OCI-LY1 (cell line): ENCODE results near the gene ELMO3.

Experiments used
- H2AFZ ChIP-seq: fragments of 200-600 bp; sonication (generic), shearing (Covaris generic); 2 replicates; pipeline ENCODE4 v1.6.0; 2014; ENCODE audit warnings: antibody characterized with exemption, mild to moderate bottlenecking, low read length
- H3F3A ChIP-seq: fragments of 200-600 bp; sonication (generic), shearing (Covaris generic); 2 replicates; pipeline ENCODE4 v1.6.0; 2014; ENCODE audit warnings: mild to moderate bottlenecking, antibody characterized with exemption, low read length, moderate library complexity; ENCODE audit not compliant: insufficient read depth
- H3K27ac ChIP-seq: fragments of 200-600 bp; sonication (generic); 2 replicates; pipeline ENCODE4 v1.5.1; 2014; ENCODE audit warnings: low read length, mixed run types, mild to moderate bottlenecking, low read depth; ENCODE audit not compliant: poor library complexity, severe bottlenecking
- H3K27me3 ChIP-seq: fragments of 200-600 bp; sonication (generic); 2 replicates; pipeline ENCODE4 v1.6.0; 2014; ENCODE audit warnings: antibody characterized with exemption, mild to moderate bottlenecking, low read length, moderate library complexity; ENCODE audit not compliant: insufficient read depth
- H3K36me3 ChIP-seq: fragments of 200-600 bp; sonication (generic); 2 replicates; pipeline ENCODE4 v1.6.1; 2014; ENCODE audit warnings: mild to moderate bottlenecking, antibody characterized with exemption, low read length, moderate library complexity, mixed read lengths; ENCODE audit not compliant: insufficient read depth
- H3K4me1 ChIP-seq: fragments of 200-600 bp; sonication (generic); 2 replicates; pipeline ENCODE4 v1.5.1; 2014; ENCODE audit warnings: mild to moderate bottlenecking, low read length, moderate library complexity; ENCODE audit not compliant: insufficient read depth, severe bottlenecking
- H3K4me2 ChIP-seq: fragments of 200-600 bp; sonication (generic), shearing (Covaris generic); 2 replicates; pipeline ENCODE4 v1.6.1; 2014; ENCODE audit warnings: low read length
- H3K4me3 ChIP-seq: fragments of 200-600 bp; sonication (generic); 2 replicates; pipeline ENCODE4 v1.5.1; 2014; ENCODE audit warnings: low read length, low read depth, mild to moderate bottlenecking, mixed read lengths; ENCODE audit not compliant: poor library complexity, severe bottlenecking
- H3K79me2 ChIP-seq: fragments of 200-600 bp; shearing (Covaris generic); 2 replicates; pipeline ENCODE4 v1.6.1; 2016; ENCODE audit warnings: mixed run types, low read length, mixed read lengths; ENCODE audit not compliant: insufficient read depth
- H3K9ac ChIP-seq: fragments of 200-600 bp; sonication (generic), shearing (Covaris generic); 2 replicates; pipeline ENCODE4 v1.6.1; 2014; ENCODE audit warnings: mild to moderate bottlenecking, low read length, mixed read lengths
- H3K9me2 ChIP-seq: fragments of 200-600 bp; sonication (generic), shearing (Covaris generic); 2 replicates; pipeline ENCODE4 v1.6.1; 2014; ENCODE audit warnings: low read depth, mild to moderate bottlenecking, low read length, mixed read lengths
- H3K9me3 ChIP-seq: fragments of 200-600 bp; shearing (Covaris generic); 2 replicates; pipeline ENCODE4 v1.6.1; 2014; ENCODE audit warnings: low read length, mixed read lengths
- H4K20me1 ChIP-seq: fragments of 200-600 bp; sonication (generic), shearing (Covaris generic); 2 replicates; pipeline ENCODE4 v1.6.0; 2016; ENCODE audit warnings: mild to moderate bottlenecking, low read length; ENCODE audit not compliant: insufficient read depth
- EZH2 ChIP-seq: fragments of 200-600 bp; sonication (generic), shearing (Covaris generic); IDR thresholded peaks from 2 replicates; pipeline ENCODE4 v1.8.0; 2017; ENCODE audit warnings: borderline replicate concordance, mixed run types, mild to moderate bottlenecking, antibody characterized with exemption, low read length, moderate library complexity, mixed read lengths
- TF ChIP-seq, protein P1 (sequence below): fragments of 200-600 bp; sonication (generic), shearing (Covaris generic); IDR thresholded peaks from 2 replicates; pipeline ENCODE4 v1.5.1; 2017; ENCODE audit warnings: mild to moderate bottlenecking, antibody characterized with exemption, low read length, moderate library complexity, mixed read lengths

ELMO3 gene

GRCh38 chr16:67228034-67228785 lies 29.3 kb downstream of the ELMO3 start:
- H3F3A ChIP-seq, result no peaks in the 10 kb centered on the region
- no peak overlapping the region for H3K27ac ChIP-seq
- H3K4me3 ChIP-seq, result peak overlapping the region; percentile 88
- H3K36me3 ChIP-seq, result peaks cover 38% of the 10 kb centered on the region
- no peak overlapping the region for H2AFZ ChIP-seq
- peaks cover 17% of the 10 kb centered on the region for H3K4me1 ChIP-seq
- H3K9me3 ChIP-seq, result no peaks in the 10 kb centered on the region
- H3K27me3 ChIP-seq, result no peaks in the 10 kb centered on the region
- H3K79me2 ChIP-seq, result peaks cover 9% of the 10 kb centered on the region
- H3K4me2 ChIP-seq, result peak overlapping the region; percentile 88
- TF ChIP-seq, protein P1, sequence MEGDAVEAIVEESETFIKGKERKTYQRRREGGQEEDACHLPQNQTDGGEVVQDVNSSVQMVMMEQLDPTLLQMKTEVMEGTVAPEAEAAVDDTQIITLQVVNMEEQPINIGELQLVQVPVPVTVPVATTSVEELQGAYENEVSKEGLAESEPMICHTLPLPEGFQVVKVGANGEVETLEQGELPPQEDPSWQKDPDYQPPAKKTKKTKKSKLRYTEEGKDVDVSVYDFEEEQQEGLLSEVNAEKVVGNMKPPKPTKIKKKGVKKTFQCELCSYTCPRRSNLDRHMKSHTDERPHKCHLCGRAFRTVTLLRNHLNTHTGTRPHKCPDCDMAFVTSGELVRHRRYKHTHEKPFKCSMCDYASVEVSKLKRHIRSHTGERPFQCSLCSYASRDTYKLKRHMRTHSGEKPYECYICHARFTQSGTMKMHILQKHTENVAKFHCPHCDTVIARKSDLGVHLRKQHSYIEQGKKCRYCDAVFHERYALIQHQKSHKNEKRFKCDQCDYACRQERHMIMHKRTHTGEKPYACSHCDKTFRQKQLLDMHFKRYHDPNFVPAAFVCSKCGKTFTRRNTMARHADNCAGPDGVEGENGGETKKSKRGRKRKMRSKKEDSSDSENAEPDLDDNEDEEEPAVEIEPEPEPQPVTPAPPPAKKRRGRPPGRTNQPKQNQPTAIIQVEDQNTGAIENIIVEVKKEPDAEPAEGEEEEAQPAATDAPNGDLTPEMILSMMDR, result no peak
- H3K9ac ChIP-seq, result peak overlapping the region; percentile 82; the same call in 1 of the 2 replicates
- no peaks in the 10 kb centered on the region for H3K9me2 ChIP-seq
- no peaks in the 10 kb centered on the region for H4K20me1 ChIP-seq

- no peaks in the 10 kb centered on the region for H3K9me2 ChIP-seq
- H3K4me1 ChIP-seq, result peaks cover 17% of the 10 kb centered on the region
- H3K4me2 ChIP-seq, result no peak overlapping the region
- TF ChIP-seq, protein P1, result no peak
- TF ChIP-seq EZH2, result no peak
- H3K27ac ChIP-seq, result no peak overlapping the region
- H4K20me1 ChIP-seq, result no peaks in the 10 kb centered on the region
- H3K9ac ChIP-seq, result no peak overlapping the region
- peaks cover 38% of the 10 kb centered on the region for H3K36me3 ChIP-seq
- H3K4me3 ChIP-seq, result no peak overlapping the region
- no peaks in the 10 kb centered on the region for H3K27me3 ChIP-seq
- no peaks in the 10 kb centered on the region for H3K9me3 ChIP-seq
- H3F3A ChIP-seq, result no peaks in the 10 kb centered on the region
- H3K79me2 ChIP-seq, result peaks cover 9% of the 10 kb centered on the region
- H2AFZ ChIP-seq, result no peak overlapping the region
Observed at GRCh38 chr16:67228905-67229304, 30.0 kb downstream of the ELMO3 start.

DNA sequence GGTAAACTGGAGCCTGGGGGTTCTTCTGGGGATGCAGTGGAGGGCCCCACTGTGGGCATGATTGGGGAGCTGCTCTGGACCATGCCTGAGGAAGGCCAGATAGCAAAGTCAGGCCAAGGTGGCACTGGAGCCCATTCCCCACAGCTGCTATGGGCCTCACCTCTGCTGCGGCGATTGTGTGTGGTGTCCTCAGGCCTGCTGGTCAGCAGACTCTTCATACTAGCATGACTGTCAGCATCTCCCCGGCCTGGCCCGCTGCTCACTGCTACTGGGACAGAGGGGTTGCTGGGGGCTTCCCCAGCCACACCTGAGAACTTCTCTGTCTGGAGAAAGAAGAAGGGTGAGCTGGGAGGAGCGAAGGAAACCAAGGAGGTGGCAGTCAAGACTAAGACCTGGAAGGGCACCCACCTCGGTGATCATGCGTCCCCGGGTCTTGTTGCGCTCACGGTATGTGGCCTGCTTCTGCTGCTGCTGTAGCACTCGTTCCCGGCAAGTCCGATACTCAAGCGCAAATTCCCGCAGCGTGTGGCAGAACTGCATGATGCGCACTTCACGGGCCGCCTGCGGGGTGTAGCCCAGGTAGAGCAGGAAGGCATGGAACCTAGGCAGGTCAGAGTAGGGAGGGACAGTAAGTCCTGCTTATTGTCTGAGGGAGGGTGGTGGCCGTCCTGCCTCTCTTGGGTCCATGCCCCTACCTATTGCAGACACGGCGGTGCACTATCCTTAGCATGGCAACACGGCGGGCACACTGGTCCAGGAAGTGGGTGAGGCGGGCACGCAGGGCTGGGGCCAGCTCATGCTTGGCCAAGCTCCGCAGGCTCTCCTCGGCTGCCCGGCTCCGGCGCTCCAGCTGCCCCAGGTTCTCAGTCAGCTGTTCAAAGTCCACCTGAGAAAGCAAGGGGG lies 31.2 kb downstream of the ELMO3 start:
- no peak overlapping the region for H3K27ac ChIP-seq
- H3K9me2 ChIP-seq, result no peaks in the 10 kb centered on the region
- H3K27me3 ChIP-seq, result no peaks in the 10 kb centered on the region
- H3K9me3 ChIP-seq, result no peaks in the 10 kb centered on the region
- H3K4me1 ChIP-seq, result peaks cover 17% of the 10 kb centered on the region
- peaks cover 38% of the 10 kb centered on the region for H3K36me3 ChIP-seq
- no peak overlapping the region for H3K9ac ChIP-seq
- no peak for TF ChIP-seq EZH2
- TF ChIP-seq, protein P1, result no peak
- peaks cover 9% of the 10 kb centered on the region for H3K79me2 ChIP-seq
- no peaks in the 10 kb centered on the region for H4K20me1 ChIP-seq
- no peak overlapping the region for H2AFZ ChIP-seq
- H3K4me3 ChIP-seq, result no peak overlapping the region
- no peak overlapping the region for H3K4me2 ChIP-seq
- H3F3A ChIP-seq, result no peaks in the 10 kb centered on the region
